Parathyroid adenoma (tissue), 2 donors: ENCODE results near the gene SIX4.

Source experiments
- H2AFZ ChIP-seq: fragments of 300-600 bp; sonication (generic); one replicate; pipeline ENCODE4 v1.7.0; 2017; ENCODE audit warnings: antibody characterized with exemption, mild to moderate bottlenecking
- H3K27ac ChIP-seq: fragments of 300-600 bp; sonication (generic); one replicate; pipeline ENCODE4 v1.7.0; 2017
- H3K27me3 ChIP-seq: fragments of 300-600 bp; sonication (generic); one replicate; pipeline ENCODE4 v1.7.0; 2017; ENCODE audit warnings: low read length; ENCODE audit not compliant: control insufficient read depth, insufficient read depth
- H3K36me3 ChIP-seq: fragments of 300-600 bp; sonication (generic); one replicate; pipeline ENCODE4 v1.7.0; 2017; ENCODE audit warnings: low read length; ENCODE audit not compliant: control insufficient read depth, insufficient read depth
- H3K4me1 ChIP-seq: fragments of 300-600 bp; sonication (generic); one replicate; pipeline ENCODE4 v1.7.0; 2017; ENCODE audit warnings: control low read depth
- H3K4me2 ChIP-seq: fragments of 300-600 bp; sonication (generic); one replicate; pipeline ENCODE4 v1.7.0; 2017; ENCODE audit warnings: low read length
- H3K4me3 ChIP-seq: fragments of 300-600 bp; sonication (generic); one replicate; pipeline ENCODE4 v1.7.0; 2017; ENCODE audit warnings: low read depth, low read length
- H3K79me2 ChIP-seq: fragments of 300-600 bp; sonication (generic); one replicate; pipeline ENCODE4 v1.7.0; 2017; ENCODE audit warnings: control low read depth
- H3K9ac ChIP-seq: fragments of 300-600 bp; sonication (generic); one replicate; pipeline ENCODE4 v1.7.0; 2017; ENCODE audit warnings: mild to moderate bottlenecking
- H3K9me3 ChIP-seq: fragments of 300-600 bp; sonication (generic); one replicate; pipeline ENCODE4 v1.7.0; 2017; ENCODE audit warnings: low read length; ENCODE audit not compliant: control insufficient read depth
- CTCF ChIP-seq: fragments of 300-600 bp; sonication (generic); IDR thresholded peaks from one replicate; pipeline ENCODE4 v1.7.0; 2017; ENCODE audit warnings: antibody characterized with exemption, mild to moderate bottlenecking
- donor health status: primary hyperparathyroidism.

Gene SIX4

DNA sequence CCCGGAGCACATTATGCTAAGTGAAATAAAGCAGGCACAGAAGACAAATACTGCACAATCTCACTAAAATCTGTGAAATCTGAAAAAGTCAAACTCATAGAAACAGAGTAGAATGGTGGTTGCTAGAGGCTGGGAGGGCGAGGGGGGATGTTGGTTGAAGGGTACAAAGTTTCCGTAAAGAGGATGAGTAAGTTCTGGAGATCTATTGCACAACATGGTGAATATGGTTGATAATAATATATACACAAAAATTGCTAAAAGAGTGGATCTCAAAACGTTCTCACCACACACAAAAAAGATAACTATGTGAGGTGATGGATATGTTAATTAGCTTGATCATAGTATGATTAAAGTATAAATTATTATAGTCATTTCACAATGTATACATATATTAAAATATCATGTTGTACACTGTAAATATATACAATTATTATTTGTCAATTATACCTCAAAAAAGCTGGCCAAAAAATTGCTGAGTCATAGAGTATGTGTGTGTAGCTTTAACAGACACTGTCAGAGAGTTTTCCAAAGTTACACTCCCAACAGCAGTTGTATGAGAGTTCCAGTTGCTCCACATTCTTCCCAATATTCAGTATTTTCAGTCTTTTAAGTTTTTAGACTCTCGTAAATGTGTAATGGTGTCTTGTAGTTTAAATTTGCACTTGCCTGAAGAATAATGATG lies 55.6 kb downstream of the SIX4 start:
- no peak overlapping the region for H3K27ac ChIP-seq
- no peaks in the 10 kb centered on the region for H3K79me2 ChIP-seq
- H2AFZ ChIP-seq = no peak overlapping the region
- no peak overlapping the region for H3K4me2 ChIP-seq
- no peaks in the 10 kb centered on the region for H3K9me3 ChIP-seq
- no peak for TF ChIP-seq CTCF
- H3K4me3 ChIP-seq = no peak overlapping the region
- no peaks in the 10 kb centered on the region for H3K27me3 ChIP-seq
- no peaks in the 10 kb centered on the region for H3K4me1 ChIP-seq
- no peaks in the 10 kb centered on the region for H3K36me3 ChIP-seq
- no peak overlapping the region for H3K9ac ChIP-seq

DNA sequence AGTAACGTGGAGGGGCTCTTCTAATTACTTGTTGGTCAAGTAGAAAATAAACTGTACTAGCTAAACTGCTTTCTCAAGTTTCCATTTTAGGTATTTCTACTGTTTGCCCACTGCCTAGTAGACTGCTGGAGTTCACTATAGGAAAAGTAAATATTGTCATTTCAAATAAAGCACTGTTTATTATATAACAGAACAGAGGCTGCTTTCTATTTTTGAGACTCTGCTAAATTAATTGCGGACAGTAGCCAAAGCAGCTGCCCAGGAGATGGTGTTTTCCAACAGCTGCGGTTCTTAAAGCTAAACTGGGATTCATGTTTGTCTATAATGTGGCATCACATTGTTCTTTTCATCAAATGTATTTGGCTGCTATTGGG lies 59.0 kb downstream of the SIX4 start:
- no peak for TF ChIP-seq CTCF
- H3K36me3 ChIP-seq = no peaks in the 10 kb centered on the region
- no peaks in the 10 kb centered on the region for H3K27me3 ChIP-seq
- H3K27ac ChIP-seq = no peak overlapping the region
- H3K4me3 ChIP-seq = no peak overlapping the region
- H3K9me3 ChIP-seq = no peaks in the 10 kb centered on the region
- no peak overlapping the region for H3K9ac ChIP-seq
- no peaks in the 10 kb centered on the region for H3K79me2 ChIP-seq
- H3K4me1 ChIP-seq = no peaks in the 10 kb centered on the region
- H3K4me2 ChIP-seq = no peak overlapping the region
- H2AFZ ChIP-seq = no peak overlapping the region

DNA sequence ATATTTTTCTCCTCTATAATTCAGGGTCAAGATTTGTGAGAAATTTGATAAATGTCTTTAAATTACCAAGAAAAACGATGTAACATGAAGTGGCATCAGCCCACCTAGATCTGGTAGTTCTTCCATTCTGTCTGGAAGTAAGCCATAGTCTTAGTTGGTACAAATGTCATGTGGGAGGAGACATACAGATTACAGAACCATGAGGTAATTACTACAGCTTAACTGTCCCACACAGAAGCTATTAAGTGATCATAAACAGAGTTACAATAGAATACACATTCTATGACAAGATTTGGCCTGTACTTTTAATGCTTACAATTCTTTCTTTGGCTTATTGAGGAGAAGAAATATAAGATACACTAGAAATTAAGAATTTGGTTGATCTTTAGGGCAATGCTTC lies 61.2 kb downstream of the SIX4 start:
- no peak for TF ChIP-seq CTCF
- peaks cover 3% of the 10 kb centered on the region for H3K4me1 ChIP-seq
- H3K27me3 ChIP-seq = no peaks in the 10 kb centered on the region

DNA sequence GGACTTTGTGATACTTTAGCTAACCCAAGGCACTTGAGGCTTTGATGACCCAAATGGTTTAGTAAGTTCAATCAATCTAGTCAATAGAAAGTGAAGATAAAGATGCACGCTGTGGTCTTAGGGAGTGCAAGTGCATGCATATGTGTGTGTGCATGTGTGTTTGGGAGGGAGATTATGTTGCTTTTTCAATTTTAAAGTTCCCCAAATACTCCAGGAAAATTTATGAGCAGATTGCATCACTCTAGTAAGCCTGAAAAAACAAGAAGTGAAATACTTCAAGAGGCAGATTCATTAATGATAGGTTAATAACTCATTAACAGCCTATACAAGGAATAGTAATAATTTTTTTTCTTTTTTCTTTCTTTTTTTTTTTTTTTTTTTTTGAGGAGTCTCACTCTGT lies 62.4 kb downstream of the SIX4 start:
- H3K36me3 ChIP-seq = no peaks in the 10 kb centered on the region
- H3K4me2 ChIP-seq = no peak overlapping the region
- no peak overlapping the region for H3K9ac ChIP-seq
- peaks cover 3% of the 10 kb centered on the region for H3K4me1 ChIP-seq
- H3K27me3 ChIP-seq = no peaks in the 10 kb centered on the region
- no peaks in the 10 kb centered on the region for H3K9me3 ChIP-seq
- no peak for TF ChIP-seq CTCF
- no peak overlapping the region for H2AFZ ChIP-seq
- no peak overlapping the region for H3K4me3 ChIP-seq
- peaks cover 2% of the 10 kb centered on the region for H3K79me2 ChIP-seq
- no peak overlapping the region for H3K27ac ChIP-seq

More for the DNA sequence above, 61.2 kb downstream of the SIX4 start:
- Histone ChIP-seq H2AFZ (no peak overlapping the region), H3K79me2 (peaks cover 2% of the 10 kb centered on the region), H3K9ac (no peak overlapping the region), H3K4me2 (no peak overlapping the region), H3K4me3 (no peak overlapping the region), H3K27ac (no peak overlapping the region), H3K36me3 (no peaks in the 10 kb centered on the region), H3K9me3 (no peaks in the 10 kb centered on the region)
